NCI-H526 treated with DMSO at 0.1 percent for 48 hours (cell line): ENCODE results near the gene SRSF5.
"Not testable (repeated sequence)": the region's sequence is repeated elsewhere in the genome, so short reads cannot be mapped to it uniquely, and the experiment has no call there.

ENCODE experiments used
- DNase-seq: peaks from one replicate; lab custom pipeline; 2025; lab: John Stamatoyannopoulos, UW

The SRSF5 gene

GRCh38 chr14:69808919-69809808 lies 42.2 kb downstream of the SRSF5 start:
- no peak for DNase-seq

- DNase-seq: no peak
Observed at GRCh38 chr14:69811227-69811867, 44.4 kb downstream of the SRSF5 start.

- no peak for DNase-seq
Observed at GRCh38 chr14:69811868-69812252, 44.9 kb downstream of the SRSF5 start.

GRCh38 chr14:69812711-69813110 lies 45.8 kb downstream of the SRSF5 start:
- DNase-seq: peak; percentile 19

- DNase-seq: not testable (repeated sequence)
Observed at GRCh38 chr14:69813346-69813745, 46.4 kb downstream of the SRSF5 start.

GRCh38 chr14:69814397-69814796 lies 47.5 kb downstream of the SRSF5 start:
- no peak for DNase-seq

GRCh38 chr14:69815556-69815955 lies 48.6 kb downstream of the SRSF5 start:
- no peak for DNase-seq

GRCh38 chr14:69816216-69816615 lies 49.3 kb downstream of the SRSF5 start:
- DNase-seq: no peak

GRCh38 chr14:69818758-69819191 lies 51.8 kb downstream of the SRSF5 start:
- peak; percentile 29 for DNase-seq

GRCh38 chr14:69819607-69820006 lies 52.7 kb downstream of the SRSF5 start:
- no peak for DNase-seq

- no peak for DNase-seq
Observed at GRCh38 chr14:69820991-69821390, 54.0 kb downstream of the SRSF5 start.
